HG02623 (cell line): ENCODE results near the gene GALNS.
"Not testable (repeated sequence)": the region's sequence is repeated elsewhere in the genome, so short reads cannot be mapped to it uniquely, and the experiment has no call there.

Experiments used
- ATAC-seq: cut with Tn5 transposase; IDR thresholded peaks from one replicate; pipeline ENCODE4 v1.9.1; 2021; ENCODE audit warnings: moderate library complexity; ENCODE audit not compliant: unreplicated experiment

GALNS gene

GRCh38 chr16:88772871-88773811 lies 83.6 kb downstream of the GALNS start:
- no peak for ATAC-seq

GRCh38 chr16:88771781-88772180 lies 85.0 kb downstream of the GALNS start:
- ATAC-seq = not testable (repeated sequence)

GRCh38 chr16:88771294-88771772 lies 85.4 kb downstream of the GALNS start:
- ATAC-seq = no peak

GRCh38 chr16:88770461-88771293 lies 86.1 kb downstream of the GALNS start:
- no peak for ATAC-seq

- ATAC-seq = no peak
These were observed 86.9 kb downstream of the GALNS start for GRCh38 chr16:88769617-88770460.

- ATAC-seq = no peak
These were observed 88.5 kb downstream of the GALNS start for GRCh38 chr16:88768071-88768783.

- ATAC-seq = no peak
These were observed 89.1 kb downstream of the GALNS start for GRCh38 chr16:88767546-88768070.

GRCh38 chr16:88766975-88767374 lies 89.8 kb downstream of the GALNS start:
- ATAC-seq = no peak

GRCh38 chr16:88764913-88765349 lies 91.8 kb downstream of the GALNS start:
- ATAC-seq = no peak

- ATAC-seq = no peak
These were observed 92.7 kb downstream of the GALNS start for GRCh38 chr16:88764080-88764479.
